GM18873 (cell line): Measurements from ENCODE around the gene ITCH.
A peak's percentile ranks its signal among the peaks of the same experiment; 100 is the strongest.
"Not testable (repeated sequence)": the region's sequence is repeated elsewhere in the genome, so short reads cannot be mapped to it uniquely, and the experiment has no call there.

Source experiments
- ATAC-seq: cut with Tn5 transposase; IDR thresholded peaks from one replicate; pipeline ENCODE4 v1.9.1; 2021; ENCODE audit warnings: mild to moderate bottlenecking, moderate library complexity, moderate number of reproducible peaks; ENCODE audit not compliant: unreplicated experiment, low FRiP score

The ITCH gene

GRCh38 chr20:34363062-34363464, at the start of gene ITCH:
Gene ITCH, plus strand, starts transcription at chr20:34363273. Its CDS starts 30,539 bp downstream, at chr20:34393812.
- peak; percentile 89 for ATAC-seq

GRCh38 chr20:34315236-34315635, 47.8 kb upstream of the ITCH start:
- no peak for ATAC-seq

DNA sequence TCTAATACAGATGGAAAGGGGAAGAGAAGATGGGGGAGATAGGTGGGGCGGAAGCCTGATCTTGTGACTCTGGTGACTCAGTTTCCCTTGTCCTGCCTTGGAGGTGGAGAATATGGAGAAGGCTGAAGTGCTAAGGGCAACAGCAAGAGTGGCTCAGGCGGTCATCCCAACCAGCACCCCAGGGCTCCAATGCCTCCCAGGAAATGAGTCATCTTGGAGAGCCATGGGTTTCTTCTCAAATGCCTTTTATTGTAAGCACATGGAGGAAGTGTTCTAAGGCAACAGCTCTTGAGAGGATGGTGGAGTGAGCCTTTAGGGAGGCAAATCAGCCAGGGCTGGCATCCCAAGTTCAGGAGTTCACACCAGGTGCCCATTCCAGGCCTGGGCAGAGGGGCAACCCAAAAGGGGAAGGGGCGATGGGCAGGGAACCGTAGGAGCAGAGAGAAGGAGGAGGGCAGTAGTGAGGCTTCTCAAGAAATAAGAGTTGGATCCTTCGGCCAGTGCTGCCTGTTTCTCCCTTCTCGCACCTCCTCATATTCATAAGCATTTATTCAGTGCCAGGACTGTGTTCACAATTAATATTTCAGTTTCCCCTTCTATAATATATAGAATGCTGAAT, 46.8 kb upstream of the ITCH start:
- no peak for ATAC-seq

- ATAC-seq: no peak
Measured at GRCh38 chr20:34318609-34319443, 44.2 kb upstream of the ITCH start.

DNA sequence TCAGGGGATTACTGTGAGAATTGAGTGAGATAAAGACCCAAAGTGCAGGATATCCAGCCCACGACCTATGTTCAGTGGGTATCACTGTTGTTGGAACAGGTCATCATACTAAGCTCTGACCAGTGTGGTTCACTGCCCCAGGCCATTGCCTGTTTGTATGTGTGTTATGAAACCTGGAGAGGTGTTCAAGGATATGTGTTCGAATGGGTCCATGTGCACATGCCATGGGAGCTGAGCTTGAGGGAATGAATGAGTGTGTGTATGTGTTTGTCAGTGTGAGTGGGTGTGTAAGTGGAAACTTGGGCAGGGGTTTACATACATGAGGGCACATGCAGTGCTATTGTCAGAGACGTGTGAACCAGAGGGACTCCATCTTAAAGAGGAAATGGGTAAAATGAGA, 42.2 kb upstream of the ITCH start:
- ATAC-seq: no peak

DNA sequence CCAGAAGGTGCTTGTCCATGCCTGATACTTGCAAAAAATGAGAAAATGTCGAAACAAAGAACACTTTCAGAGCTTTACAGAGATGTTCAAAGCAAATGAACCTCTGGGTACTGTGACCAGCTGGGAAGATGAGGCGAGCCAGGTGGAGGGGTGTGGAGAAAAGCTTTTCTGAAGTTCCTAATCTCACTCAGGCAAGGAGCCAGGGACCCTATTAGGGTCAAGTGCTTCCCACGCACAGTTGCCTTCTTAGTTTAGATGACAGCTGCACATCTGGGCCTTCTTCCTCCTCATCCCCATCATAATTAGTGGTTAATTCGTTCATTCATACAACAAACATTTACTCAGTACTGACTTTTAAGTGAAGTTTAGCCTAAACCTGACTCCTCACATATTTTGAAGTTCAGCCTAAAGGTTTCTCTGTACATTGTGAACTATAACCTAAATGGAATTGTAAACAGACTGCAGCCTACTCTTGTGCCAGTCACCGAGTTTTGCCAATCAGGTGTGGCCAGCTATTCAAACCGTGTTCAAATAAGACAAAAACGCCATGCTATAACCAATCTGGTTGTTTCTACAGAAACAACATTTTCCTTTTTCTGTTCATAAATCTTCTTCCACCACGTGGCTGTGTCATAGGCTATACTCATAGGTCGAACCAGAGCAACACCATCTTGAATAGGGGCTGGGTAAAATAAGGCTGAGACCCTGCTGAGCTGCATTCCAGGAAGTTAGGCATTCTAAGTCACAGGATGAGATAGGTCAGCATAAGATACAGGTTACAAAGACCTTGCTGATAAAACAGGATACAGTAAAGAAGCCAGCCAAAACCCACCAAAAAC, 40.6 kb upstream of the ITCH start:
- no peak for ATAC-seq

GRCh38 chr20:34324541-34324940, 38.5 kb upstream of the ITCH start:
- ATAC-seq: no peak

DNA sequence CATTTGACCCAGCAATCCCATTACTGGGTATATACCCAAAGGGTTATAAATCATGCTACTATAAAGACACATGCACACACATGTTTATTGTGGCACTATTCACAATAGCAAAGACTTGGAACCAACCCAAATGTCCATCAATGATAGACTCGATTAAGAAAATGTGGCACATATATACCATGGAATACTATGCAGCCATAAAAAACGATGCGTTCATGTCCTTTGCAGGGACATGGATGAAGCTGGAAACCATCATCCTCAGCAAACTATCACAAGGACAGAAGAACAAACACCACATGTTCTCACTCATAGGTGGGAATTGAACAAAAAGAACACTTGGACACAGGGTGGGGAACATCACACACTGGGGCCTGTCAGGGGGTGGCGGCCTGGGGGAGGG, 34.9 kb upstream of the ITCH start:
- not testable (repeated sequence) for ATAC-seq

DNA sequence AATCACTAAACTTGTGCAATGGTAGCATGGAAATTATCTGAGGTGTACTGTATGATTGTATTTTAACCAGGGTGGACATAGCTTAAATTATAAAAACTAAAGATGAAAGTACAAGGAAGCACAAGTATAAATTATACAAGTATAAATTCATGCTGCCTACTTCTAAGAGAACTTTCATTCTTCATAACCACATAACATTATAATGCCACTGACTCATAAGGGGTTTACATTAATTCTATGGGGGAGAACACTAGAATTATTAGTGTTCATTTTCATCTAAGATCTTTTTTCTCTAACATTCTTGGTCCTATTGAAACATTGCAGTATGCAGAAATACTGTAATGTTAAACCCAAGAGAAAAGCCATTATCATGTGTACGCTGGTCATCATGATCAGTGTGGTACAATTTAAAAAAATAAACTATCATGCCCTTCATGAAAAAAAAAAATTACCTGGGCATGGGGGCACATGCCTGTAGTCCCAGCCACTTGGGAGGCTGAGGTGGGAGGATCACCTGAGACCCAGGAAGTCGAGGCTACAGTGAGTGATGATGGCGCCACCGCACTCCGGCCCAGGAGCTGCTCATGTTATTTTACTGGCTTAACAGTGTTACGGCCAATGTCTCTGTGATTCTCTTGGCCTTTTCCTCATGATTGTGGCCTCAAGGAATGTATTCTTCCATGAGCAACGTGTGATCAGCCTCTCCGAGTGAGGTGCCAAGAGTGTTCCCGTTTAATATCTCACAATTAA, 34.0 kb upstream of the ITCH start:
- ATAC-seq: no peak

DNA sequence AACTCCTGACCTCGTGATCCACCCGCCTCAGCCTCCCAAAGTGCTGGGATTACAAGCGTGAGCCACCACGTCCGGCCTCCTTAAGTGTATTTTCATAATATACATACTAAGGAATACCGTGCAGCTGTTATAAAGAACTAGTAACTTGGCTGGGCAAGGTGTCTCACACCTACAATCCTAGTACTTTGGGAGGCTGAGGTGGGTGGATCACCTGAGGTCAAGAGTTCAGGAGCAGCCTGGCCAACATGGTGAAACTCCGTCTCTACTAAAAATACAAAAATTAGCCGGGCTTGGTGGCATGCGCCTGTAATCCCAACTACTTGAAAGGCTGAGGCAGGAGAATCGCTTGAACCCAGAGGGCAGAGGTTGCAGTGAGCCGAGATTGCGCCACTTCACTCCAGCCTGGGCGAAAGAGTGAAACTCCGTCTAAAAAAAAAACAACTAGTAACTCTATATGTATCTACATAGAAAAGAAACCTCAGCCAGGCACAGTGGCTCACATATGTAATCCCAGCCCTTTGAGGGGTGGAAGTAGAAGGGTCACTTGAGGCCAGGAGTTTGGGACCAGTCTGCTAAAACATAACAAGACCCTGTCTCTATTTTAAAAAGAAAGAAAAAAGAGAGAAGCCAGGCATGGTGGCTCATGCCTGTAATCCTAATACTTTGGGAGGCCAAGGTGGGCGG, 32.1 kb upstream of the ITCH start:
- ATAC-seq: not testable (repeated sequence)

DNA sequence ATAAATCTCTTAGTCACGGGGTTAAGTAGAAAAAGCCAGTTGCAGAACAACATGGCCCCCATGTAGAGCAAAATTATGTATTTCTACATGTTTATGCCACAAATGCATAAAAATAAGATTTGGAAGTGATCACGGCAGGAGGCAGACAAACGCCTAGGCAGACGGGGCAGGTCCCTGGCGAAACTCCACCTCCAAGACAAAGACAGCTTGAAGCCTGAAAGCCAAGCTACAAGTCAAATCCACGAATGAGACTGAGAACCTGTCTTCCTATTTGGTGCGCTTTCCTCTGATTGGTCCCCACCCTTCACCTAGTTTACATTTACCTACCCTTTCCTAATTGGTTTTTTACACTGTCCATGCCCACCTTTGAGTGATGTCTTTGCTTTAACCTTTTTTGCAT, 31.2 kb upstream of the ITCH start:
- no peak for ATAC-seq

DNA sequence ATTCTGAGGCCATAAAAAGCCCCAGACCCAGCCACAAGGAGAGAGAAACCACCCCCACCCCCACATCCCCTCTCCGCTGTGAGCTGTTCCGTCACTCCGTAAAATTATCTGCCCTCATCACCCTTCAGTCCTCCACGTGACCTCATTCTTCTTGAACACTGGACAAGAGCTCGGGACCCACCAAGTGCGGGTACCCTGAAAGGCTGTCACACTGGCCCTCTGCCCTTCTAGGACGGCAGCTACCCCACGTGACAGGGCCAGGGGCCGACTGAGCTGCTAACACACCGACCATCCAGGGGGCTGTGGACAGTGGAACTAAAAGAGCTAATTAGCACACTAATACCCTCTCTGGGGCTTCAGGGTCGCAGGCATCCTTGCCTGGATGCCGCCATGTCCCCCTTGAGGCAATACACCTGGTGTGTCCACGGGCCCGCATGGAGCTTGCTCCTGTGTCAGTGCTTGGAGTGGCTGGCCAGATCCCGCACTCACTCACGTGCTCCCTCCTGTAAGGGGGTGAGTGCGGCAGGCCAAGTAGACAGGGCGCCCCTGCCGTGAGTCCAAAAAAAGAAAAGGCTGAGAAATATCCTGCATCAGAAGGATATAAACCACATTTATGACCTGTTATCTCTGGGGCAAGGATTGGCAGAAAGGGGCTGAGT, 30.7 kb upstream of the ITCH start:
- no peak for ATAC-seq

DNA sequence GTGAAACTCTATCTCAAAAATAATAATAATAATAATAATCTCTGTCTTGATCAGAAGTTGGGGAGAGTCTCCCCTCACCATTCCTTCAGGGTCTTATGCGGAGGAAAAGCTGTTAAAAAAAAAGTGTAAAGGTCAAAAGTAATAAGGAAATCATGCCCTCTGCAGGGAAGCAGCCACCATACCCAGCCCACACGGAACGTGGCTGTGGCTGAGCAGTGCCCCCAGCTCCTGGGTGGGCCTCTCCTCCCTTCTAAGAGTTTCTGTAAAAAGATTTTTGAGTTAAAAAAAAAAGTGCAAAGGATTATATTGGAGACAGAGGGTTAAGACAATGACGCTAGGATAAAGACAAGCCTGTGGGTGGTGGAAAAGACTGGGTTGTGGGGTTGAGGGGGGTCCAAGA, 29.3 kb upstream of the ITCH start:
- no peak for ATAC-seq

DNA sequence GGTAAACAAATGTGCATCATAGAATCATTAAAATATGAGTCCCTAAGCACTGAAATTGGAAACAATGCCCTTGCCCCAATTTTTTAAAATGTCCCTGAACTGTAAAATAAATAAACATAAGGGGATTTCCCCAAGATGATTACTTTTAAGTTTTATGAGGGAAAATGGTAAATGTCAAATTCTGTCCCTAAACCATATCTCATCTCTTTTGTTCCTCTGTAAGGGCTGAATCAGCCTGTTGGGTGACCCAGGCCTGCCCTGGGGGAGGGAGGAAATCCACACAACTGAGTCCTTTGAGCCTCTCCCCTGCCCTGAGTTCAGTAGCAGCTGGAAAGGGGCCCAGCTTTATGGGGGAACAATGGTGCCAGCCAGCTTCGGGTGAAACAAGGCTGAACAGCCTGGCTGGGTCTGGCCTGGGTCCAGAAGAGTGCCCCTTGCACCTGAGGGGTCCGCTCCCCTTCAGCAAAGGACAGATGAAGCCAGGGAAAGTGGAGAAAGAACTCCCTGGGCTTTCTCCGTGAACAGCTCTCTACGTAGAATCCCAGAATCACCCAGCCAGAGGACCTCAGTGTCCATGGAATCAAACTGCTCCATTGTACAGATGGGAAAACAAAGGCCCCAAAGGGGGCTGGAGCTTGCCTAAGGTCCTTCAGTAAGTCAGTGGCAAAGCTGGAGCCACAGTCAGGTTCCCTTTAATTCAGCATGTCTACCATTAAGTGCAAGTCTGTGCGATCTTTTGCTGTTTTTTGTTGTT, 28.2 kb upstream of the ITCH start:
- no peak for ATAC-seq

GRCh38 chr20:34337544-34337943, 25.5 kb upstream of the ITCH start:
- no peak for ATAC-seq

- ATAC-seq: no peak
Measured at GRCh38 chr20:34337982-34338726, 24.9 kb upstream of the ITCH start.

- ATAC-seq: not testable (repeated sequence)
Measured at GRCh38 chr20:34340726-34341125, 22.3 kb upstream of the ITCH start.

DNA sequence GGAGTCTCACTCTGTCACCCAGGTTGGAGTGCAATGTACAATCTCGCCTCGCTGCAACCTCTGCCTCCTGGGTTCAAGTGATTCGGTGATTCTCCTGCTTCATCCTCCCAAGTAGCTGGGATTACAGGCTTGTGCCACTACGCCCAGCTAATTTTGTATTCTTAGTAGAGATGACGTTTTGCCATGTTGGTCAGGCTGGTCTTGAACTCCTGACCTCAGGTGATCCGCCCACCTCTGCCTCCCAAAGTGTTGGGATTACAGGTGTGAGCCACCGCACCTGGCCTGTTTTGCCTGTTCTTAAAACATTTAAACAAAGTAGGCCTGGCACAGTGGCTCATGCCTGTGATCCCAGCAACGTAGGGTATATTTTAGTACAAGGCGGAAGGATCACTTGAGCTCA, 21.9 kb upstream of the ITCH start:
- ATAC-seq: not testable (repeated sequence)
